OCI-M2 (cell line): ENCODE data around the gene P2RY14.

Experiments used
- DNase-seq: peaks from one replicate; lab custom pipeline; 2025; ENCODE audit not compliant: unreplicated experiment; lab: John Stamatoyannopoulos, UW

Gene P2RY14

DNA sequence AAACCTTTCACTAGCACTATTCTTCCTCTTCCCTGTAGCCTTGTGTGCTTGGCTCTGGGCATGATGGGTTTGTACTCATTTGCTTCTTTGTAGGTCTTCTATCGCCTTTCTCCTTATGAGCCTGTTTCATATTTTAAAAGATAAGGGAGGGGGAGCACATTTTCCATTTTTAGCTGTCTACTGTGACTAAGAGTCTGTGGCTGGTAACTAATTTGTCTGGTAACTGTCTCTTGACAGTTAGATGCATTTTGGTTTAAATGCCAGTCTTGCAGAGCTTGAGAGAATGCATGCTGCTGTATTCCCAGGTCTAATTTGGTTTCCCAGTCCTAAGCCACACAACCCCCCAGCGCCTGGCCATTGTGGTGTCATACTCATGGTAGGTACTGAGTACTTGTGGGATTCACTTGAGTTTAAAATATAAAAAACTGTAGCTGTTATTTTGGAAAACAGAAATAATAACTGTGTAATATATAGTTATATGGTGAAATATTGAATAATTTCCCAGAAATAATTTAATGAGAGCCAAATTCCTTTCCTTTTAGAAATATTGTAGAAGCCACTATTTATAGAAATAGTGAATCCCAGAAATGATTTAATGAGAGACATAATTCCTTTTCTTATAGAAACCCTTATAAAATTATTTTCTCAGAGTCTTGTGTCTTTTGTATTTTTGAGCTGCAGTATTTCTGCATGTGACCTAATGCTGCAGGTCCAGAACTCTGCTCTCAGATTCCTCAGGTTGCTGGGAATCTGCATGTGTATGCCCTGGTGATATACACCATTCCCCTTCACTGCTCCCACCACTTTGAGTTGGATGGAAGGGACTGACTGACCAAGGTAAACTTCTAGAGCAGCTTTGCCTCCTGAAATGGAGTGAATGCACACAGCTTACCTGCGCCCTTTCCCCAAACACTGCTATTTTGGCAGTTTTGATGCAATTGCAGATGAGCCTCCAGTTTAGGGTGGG, 61.4 kb downstream of the P2RY14 start:
- DNase-seq: no peak

DNA sequence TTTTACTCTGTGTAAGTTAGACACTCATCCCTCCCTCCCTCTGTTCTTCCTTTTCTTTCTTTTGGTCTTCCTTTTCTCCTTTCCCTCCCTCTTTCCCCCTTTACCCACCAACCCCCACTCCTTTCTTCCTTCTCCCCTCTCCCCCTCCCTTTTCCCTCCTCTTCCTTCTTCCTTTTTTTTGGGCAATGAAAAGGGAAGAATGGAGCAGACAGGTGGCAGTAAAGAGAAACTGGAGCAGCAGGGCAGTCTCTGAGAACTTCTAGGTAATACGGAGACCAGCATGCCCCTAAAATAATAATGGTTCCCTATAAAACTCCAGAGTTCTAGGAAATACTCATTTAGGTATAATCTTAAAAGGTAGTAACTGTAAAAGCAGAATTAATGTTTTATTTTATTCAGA, 63.9 kb downstream of the P2RY14 start:
- DNase-seq: no peak

DNA sequence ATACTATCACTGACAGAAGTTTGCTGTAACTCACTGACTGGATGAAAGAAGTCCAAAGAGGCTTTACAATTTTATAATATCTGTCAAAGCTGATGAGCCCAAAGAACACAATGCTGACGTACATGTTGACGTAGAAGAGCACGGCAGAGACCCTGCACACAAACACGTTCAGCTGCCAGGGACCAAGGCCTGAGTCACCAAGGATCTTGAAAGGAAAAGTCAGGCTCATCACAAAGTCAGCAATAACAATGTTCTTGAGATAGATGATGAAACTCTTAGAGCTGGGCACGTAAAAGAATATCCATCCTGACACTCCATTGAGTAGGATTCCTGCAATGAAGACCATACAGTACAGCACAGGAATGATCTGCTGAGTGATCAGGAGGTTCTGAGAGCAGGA, 64.5 kb downstream of the P2RY14 start:
- no peak for DNase-seq

DNA sequence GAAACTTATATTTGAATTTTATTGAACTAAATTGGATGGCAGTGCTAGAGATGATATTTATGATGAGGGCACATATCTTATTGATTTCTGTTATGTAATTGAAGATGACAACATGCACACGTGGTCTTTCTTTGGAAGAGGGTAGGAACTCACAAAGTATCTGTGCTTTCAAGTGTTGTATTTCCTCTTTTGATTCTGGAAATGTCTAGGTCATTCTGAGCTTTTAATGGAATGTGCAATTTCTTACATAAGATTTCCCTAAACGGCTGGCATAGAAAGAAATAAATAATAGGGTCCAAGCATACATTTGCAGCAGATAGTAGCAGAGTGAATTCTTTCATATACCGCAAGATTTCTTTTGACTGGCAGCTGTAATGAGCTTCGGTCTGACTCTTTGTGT, 65.2 kb downstream of the P2RY14 start:
- DNase-seq: no peak

DNA sequence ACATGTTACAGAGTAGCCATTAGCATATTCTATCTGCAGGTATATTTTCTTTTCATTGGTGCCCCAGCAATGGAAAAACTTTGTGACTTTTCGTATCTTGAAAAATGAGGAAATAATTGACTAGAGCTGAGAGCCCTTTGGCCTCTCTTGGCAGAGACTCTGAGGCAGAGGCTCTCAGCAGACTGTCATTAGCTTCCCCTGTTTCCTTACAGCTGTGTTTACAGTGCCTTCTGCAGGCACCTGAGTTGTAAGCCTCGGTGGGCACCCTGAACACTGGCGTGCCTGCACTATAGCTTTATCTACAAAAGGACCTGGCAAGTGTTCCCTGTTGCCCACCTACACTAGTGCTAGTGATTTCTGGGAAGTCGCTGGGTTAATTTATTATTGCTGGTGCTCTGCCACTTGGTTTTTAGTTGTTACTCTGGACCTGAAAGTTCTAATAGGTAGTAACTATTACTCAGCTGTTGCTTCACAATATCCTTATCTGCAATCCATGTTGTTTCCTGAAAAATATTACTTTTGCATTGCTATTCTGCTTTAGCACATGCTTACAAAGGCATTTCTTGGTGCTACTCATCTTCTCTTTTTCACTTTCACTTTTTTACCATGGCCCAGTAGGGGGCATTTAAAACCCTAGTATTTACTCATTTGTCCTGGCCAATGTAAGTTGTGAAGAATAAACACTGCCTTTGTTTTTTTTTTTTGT, 67.5 kb downstream of the P2RY14 start:
- no peak for DNase-seq

DNA sequence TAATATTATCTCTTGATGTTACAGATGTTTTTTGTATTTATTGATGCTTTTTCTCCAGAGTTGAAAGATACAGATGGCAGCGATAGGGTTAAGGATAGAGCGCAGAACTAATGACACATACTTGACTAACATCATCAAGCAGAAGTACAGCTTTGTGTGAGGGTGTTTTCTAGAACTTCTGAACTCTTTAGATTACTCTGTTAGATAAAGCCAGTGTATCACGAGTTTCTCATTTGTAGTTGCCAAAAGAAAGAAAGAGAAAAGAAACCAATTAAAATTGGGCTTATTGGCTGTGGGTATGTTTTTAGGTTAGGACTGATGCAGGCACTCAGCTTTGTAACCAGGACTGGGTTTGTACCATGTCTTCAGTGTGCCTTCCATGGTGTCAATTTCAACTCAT, 68.7 kb downstream of the P2RY14 start:
- DNase-seq: no peak

DNA sequence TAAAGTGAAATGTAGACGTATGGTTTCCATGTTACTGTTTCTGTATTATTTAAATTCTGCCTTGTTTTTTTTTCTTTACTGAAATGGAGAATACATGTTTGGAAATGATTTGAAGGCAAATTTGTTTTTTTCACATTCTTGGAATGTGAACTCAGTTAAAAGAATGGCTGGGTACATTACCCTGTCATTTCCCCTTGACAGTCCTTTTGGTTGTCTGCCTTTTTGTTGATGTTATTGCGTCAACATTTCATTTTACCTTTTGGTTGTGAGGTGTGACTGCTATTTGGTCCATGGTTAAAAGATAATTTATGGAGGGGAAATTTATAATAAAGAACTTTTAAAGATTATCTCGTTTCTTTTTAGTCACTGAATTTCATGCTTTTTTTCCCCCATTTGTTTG, 72.1 kb downstream of the P2RY14 start:
- no peak for DNase-seq

DNA sequence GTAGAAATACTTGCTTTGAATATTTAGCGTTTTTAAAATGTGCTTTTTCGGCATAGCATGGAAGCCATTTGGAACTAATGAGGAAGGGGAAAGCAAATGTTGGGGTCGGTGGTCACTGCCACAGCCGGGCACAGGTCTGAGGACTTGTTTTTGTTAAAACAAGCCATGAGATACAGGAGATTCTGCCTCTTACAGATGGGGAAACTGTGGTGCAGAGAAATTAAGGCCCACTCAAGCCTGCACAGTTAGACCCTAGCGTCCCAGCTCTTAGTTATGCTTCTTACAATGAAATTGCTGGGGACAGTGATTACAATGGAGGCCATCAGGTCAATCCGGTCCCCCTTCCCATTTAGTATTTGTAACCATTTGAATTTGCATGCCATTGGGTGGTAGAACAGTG, 72.9 kb downstream of the P2RY14 start:
- DNase-seq: no peak

DNA sequence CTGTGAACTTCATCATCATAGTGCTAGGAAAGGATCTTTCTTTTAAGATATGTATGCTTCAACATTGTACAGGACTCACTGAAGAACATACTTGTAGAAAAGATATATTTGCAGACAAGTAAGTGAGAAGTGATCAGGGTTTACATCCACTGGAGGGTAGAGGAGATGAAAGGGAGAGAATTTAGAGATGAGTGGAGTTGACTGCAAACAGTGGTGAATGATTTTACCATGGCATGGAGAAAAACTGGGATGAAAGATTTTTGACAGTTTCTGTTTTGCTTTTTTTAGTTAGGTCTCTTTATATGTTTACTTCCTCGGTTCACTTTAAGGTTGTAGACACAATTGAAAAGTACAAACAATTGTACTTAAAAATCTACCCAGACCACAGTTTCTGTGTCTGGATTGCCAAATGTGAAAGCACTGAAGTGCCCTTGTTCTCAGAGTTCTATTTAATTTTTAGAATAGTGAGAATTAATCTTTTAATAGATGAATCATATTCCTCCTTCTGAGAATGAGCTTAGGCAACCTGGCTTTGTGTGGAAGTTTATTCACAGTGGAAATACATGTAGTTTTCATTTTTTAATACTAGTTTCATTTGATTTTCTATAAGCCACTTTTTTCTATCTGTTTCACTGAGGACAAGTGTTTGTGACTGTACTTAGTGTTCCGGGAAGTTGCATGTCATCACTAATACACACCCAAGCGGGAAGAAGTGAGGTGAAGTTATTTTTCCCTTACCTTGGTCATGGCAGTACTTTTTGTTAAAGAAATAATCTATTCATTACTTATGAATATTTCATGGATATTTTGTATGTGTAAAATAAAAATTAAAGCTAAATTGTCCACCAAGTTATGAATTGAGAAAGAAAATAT, 73.6 kb downstream of the P2RY14 start:
- no peak for DNase-seq

DNA sequence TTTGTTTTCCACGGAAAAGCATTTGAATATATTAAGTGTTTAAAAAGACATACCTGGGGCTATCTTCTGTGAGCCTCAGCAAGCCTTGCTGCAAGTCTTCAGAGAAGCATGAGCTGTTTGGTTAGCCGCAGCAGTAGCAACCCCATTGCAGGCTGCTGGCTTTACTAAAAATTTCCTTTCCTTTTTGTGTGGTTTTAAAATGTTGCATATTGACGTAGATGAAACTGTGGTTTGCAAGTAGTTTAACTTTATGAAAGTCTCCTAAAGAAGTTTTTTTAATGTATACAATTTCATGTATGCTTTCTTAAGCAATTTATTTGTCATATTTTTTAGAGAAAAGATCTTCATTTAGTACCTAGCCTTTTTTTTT, 75.3 kb downstream of the P2RY14 start, which contains the start of gene GPR171:
GPR171 (minus strand) TSS at position 166 of the 370 bp plus-strand sequence. CDS start 3,830 bp downstream, outside the sequence.
- DNase-seq: no peak

DNA sequence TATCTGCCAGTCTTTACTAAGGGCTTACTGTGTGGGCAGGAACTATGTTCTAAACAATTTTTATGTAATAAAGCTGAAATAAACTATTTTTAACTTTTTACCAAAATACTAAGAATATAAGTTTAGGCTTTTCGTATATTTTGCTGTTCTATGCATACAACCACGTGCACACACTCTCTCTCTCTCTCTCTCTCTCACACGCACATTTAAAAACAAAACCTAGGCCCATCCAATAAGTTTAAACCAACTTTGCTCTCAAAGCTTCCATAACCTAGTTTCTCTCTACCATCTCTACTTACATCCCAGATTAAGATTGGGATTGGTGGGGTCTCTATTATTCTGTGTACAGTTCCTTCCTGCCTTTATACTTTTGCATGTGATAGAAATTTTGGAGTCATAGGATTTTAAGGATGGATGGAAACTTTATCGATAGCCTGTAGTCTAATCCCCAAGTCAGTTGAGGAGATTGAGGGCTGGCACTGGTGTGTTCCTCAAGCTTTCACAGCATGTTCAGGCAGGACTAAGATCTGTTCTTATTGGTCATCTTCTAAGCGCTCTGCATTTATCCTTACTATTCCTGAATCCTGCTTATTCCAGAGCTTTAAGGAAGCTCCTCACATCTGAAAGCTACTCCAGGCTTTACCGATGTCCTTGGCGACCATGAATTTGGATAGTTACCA, 77.2 kb downstream of the P2RY14 start:
- no peak for DNase-seq

DNA sequence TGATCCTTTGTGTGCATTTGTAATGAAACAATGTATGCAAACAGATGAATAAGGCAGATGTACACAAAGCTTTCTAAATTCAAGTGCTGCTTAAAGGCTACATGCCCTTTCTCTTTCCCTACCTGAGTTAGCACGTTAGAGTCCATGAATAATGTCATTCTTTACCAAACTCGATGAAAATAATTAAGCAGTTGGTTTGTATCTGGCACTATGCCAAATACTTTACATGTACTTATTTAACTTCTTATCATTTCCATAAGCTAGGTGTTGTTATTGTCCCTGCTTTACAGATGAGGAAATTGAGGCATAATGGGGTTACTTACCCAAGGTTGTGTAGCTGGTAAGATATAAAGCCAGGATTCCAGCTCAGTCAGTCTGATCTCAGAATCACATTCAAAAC, 77.8 kb downstream of the P2RY14 start:
- no peak for DNase-seq

DNA sequence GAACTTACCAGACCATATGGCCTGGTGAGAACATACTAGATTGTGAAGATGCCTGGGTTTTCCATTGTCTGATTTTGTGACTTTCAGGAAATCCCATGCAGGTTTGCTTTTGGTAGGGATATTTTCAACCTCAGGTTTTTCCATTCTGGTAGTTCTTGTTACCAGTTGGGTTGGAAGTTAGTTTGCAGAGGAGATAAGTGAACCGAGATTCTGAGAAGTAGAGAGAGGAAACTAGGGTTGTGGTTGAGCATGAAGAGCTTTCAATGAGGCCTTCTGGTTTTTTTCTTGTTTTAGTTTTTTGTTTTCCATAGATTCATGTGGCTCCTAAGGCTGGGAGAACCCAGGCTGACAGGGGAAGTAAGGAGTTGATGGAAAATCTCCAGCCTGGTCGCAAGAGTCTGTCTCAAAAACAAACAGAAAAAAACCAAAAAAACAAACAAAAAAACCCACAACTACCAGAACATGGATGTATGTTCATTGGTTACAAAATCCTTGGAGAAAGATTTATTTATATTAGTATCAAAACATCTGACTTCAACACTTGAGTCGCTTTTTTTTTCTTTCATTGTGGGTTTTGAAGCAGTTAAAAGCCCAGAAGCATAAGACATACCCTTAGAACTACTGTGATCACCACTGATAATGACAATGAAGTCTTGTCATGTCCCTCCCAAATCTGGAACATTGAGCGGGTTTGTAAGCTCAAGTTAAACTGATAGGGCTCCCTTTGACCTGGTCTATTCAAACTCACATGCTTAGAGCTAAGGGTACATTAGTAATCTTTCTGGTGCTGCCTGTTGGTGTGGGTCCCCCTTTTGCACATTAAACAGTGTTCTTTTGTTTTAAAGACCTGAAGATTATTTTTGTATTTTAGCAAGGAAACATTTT, 78.5 kb downstream of the P2RY14 start:
- no peak for DNase-seq

DNA sequence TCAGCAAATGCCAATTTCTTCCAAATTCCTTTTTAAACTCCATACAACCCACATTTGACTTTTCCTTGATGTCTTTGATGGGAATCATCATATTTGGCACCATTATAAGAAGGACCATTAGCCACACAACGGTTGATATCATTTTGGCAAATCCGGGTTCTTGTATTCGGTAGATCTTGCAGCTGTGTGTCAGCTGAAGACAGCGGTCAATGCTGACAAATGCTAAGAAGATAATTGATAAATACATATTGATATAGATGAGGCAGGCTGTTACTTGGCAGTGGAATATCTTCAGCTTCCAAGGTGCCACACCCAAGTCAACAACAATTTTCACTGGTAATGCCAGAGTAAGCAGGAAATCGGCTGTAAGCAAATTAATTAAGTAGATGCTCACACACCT, 79.5 kb downstream of the P2RY14 start:
- DNase-seq: no peak

DNA sequence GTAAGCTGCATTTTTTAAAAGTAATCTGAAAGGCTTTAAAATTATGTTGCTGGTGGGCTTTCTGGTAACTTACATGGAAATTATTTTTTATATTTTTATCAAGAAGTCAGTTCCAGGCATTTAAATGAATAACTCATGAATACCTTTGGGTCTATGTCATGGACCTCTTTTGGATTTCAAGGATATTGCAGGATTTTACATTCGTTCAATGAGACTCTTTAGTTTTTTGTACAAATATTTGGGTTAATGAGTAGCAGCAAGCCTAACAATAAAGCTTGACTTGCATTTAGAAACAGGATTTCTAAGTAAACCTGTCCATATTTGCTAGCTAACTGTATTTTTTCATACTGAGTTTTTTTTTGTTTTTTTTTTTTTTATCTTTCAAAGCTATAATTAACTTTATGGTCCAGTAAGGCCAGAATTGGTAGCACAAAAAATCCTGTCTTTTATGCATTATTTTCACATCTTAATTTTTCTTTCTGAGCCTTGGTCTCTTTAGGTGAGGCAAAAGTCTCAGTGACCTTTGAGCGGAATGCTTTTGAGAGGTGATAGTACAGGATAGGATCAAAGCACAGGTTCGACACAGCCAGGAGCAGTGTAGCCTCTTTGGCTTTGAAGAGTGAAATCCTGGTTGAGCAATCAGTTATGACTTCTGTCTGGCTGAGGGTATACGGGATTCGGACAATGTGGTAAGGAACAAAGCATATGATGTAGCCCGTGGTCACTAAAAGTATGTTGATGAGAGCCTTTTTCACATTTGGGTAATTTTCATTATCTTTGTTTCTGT, 80.2 kb downstream of the P2RY14 start:
- no peak for DNase-seq

DNA sequence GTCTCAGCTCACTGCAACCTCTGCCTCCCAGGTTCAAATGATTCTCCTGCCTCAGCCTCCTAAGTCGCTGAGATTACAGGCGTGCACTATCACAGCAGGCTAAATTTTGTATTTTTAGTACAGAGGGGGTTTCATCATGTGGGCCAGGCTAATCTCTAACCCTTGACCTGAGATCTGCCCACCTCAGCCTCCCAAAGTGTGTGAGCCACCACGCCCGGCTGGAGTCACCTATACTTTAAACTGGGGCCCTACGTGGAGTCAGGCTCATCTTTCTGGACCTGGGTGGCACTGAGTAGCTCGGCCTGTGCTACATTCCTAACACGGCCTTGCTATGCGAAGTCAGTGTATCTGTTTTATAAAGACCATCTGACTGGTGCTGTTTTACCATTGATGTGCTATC, 81.1 kb downstream of the P2RY14 start:
- DNase-seq: no peak

DNA sequence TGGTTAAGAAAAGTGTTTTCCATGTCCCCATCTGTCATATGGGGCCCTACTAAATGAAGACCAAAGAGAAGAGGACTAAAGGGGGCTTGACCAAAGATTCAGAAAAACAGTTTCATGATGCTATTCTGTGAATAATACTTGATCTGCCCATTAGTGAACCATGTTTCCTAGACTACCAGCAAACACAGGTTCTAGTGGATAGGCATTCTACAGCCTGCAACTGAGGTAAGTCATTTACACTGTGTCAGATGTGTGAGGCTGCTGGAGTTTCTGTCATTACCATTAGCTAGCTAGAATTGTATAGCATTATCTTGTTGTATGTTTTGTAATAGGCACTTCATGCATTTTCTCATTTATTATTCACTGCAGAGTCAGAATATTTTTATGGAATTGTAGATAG, 81.9 kb downstream of the P2RY14 start:
- no peak for DNase-seq

DNA sequence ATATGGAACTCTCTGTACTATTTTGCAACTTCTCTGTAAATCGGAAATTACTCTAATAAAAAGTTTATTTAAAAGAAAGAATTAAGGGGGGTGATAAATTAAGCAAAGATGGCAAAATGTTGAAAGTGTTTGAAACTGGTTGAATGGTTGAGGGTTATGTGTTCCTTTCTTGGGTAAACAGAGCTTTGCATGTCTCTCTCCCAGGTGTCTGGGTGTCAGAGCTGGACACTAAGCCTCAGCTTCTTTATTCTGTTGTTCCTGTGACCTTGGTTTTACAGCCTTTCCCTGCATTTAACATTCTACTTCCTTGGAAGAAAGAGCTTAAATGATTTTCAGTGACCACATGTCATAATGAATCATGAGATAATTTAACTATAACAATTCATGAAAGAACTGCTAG, 82.5 kb downstream of the P2RY14 start:
- no peak for DNase-seq

DNA sequence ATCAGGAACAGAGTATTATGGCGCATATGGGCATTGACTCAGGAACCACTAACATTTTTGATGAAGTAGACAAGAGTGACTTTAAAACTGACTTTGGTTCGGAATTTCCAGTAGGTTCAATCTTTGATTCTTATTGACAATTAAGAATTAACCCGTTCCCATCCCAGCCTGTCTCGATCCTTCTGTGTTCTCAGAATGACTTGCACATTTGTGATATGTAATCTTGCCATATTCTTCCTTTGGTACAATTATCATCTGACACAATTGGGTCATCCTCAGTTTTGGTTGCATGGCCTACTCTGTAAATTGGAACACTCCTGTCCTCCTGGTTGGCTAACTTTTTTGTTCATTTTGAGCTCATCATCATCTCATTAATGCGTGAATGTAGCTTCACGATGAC, 85.8 kb downstream of the P2RY14 start:
- DNase-seq: no peak
